PC-3 (cell line): ENCODE data around the gene USP32.

Experiments
- EZH2 ChIP-seq: fragments of 300-600 bp; sonication (generic); IDR thresholded peaks from one replicate; pipeline ENCODE4 v1.6.1; 2017; ENCODE audit warnings: antibody characterized with exemption, mild to moderate bottlenecking, low read length; ENCODE audit not compliant: unreplicated experiment
- TF ChIP-seq, protein P1 (sequence below): fragments of 300-600 bp; sonication (generic); conservative IDR thresholded peaks from 2 replicates; pipeline ENCODE4 v1.5.1; 2017; ENCODE audit warnings: antibody characterized with exemption, low read depth, mild to moderate bottlenecking, low read length

DNA sequence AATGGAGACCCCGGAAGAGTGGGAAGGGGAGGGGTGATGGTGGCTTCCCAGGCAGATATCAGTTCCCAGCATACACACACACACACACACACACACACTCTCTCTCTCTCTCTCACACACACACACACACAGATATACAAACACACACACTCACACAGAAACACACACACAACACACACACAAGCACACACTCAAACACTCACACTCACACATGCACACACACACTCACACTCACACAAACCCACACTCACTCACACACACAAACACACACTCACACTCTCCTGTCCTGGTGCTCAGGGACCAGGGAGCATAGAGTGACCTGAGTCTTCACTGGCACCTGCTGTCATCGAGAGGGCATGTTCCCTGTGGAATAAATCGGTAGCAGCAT lies 236.5 kb downstream of the USP32 start:
- TF ChIP-seq EZH2 = no peak
- TF ChIP-seq, protein P1, sequence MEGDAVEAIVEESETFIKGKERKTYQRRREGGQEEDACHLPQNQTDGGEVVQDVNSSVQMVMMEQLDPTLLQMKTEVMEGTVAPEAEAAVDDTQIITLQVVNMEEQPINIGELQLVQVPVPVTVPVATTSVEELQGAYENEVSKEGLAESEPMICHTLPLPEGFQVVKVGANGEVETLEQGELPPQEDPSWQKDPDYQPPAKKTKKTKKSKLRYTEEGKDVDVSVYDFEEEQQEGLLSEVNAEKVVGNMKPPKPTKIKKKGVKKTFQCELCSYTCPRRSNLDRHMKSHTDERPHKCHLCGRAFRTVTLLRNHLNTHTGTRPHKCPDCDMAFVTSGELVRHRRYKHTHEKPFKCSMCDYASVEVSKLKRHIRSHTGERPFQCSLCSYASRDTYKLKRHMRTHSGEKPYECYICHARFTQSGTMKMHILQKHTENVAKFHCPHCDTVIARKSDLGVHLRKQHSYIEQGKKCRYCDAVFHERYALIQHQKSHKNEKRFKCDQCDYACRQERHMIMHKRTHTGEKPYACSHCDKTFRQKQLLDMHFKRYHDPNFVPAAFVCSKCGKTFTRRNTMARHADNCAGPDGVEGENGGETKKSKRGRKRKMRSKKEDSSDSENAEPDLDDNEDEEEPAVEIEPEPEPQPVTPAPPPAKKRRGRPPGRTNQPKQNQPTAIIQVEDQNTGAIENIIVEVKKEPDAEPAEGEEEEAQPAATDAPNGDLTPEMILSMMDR = no peak
